Parathyroid adenoma (tissue), 2 donors: Measurements from ENCODE around the gene PLEKHG2.
"Not testable (repeated sequence)": the region's sequence is repeated elsewhere in the genome, so short reads cannot be mapped to it uniquely, and the experiment has no call there.

Experiments used
- H2AFZ ChIP-seq: fragments of 300-600 bp; sonication (generic); one replicate; pipeline ENCODE4 v1.7.0; 2017; ENCODE audit warnings: antibody characterized with exemption, mild to moderate bottlenecking
- H3K27ac ChIP-seq: fragments of 300-600 bp; sonication (generic); one replicate; pipeline ENCODE4 v1.7.0; 2017
- H3K27me3 ChIP-seq: fragments of 300-600 bp; sonication (generic); one replicate; pipeline ENCODE4 v1.7.0; 2017; ENCODE audit warnings: low read length; ENCODE audit not compliant: control insufficient read depth, insufficient read depth
- H3K36me3 ChIP-seq: fragments of 300-600 bp; sonication (generic); one replicate; pipeline ENCODE4 v1.7.0; 2017; ENCODE audit warnings: low read length; ENCODE audit not compliant: control insufficient read depth, insufficient read depth
- H3K4me1 ChIP-seq: fragments of 300-600 bp; sonication (generic); one replicate; pipeline ENCODE4 v1.7.0; 2017; ENCODE audit warnings: control low read depth
- H3K4me2 ChIP-seq: fragments of 300-600 bp; sonication (generic); one replicate; pipeline ENCODE4 v1.7.0; 2017; ENCODE audit warnings: low read length
- H3K4me3 ChIP-seq: fragments of 300-600 bp; sonication (generic); one replicate; pipeline ENCODE4 v1.7.0; 2017; ENCODE audit warnings: low read depth, low read length
- H3K79me2 ChIP-seq: fragments of 300-600 bp; sonication (generic); one replicate; pipeline ENCODE4 v1.7.0; 2017; ENCODE audit warnings: control low read depth
- H3K9ac ChIP-seq: fragments of 300-600 bp; sonication (generic); one replicate; pipeline ENCODE4 v1.7.0; 2017; ENCODE audit warnings: mild to moderate bottlenecking
- H3K9me3 ChIP-seq: fragments of 300-600 bp; sonication (generic); one replicate; pipeline ENCODE4 v1.7.0; 2017; ENCODE audit warnings: low read length; ENCODE audit not compliant: control insufficient read depth
- CTCF ChIP-seq: fragments of 300-600 bp; sonication (generic); IDR thresholded peaks from one replicate; pipeline ENCODE4 v1.7.0; 2017; ENCODE audit warnings: antibody characterized with exemption, mild to moderate bottlenecking
- donor health status: primary hyperparathyroidism.

The PLEKHG2 gene

GRCh38 chr19:39377373-39378362, 34.8 kb upstream of the PLEKHG2 start:
- Histone ChIP-seq H3K9ac (no peak overlapping the region), H3K27me3 (no peaks in the 10 kb centered on the region), H3K4me3 (no peak overlapping the region), H2AFZ (no peak overlapping the region), H3K4me2 (no peak overlapping the region), H3K9me3 (no peaks in the 10 kb centered on the region), H3K4me1 (peaks cover under 1% of the 10 kb centered on the region), H3K79me2 (no peaks in the 10 kb centered on the region), H3K36me3 (no peaks in the 10 kb centered on the region), H3K27ac (no peak overlapping the region)
- TF ChIP-seq CTCF: no peak

- not testable (repeated sequence) for H3K4me2 ChIP-seq, H3K4me3 ChIP-seq, H3K36me3 ChIP-seq, H3K27me3 ChIP-seq, H3K4me1 ChIP-seq, H3K27ac ChIP-seq, H2AFZ ChIP-seq, H3K9ac ChIP-seq, H3K79me2 ChIP-seq, H3K9me3 ChIP-seq
These were observed 33.1 kb upstream of the PLEKHG2 start for GRCh38 chr19:39379366-39379765.

GRCh38 chr19:39379865-39380396, 32.5 kb upstream of the PLEKHG2 start:
- Histone ChIP-seq H3K9me3 (no peaks in the 10 kb centered on the region), H3K27ac (no peak overlapping the region), H3K4me2 (no peak overlapping the region), H3K4me3 (no peak overlapping the region), H3K4me1 (no peaks in the 10 kb centered on the region), H3K79me2 (no peaks in the 10 kb centered on the region), H2AFZ (no peak overlapping the region), H3K9ac (no peak overlapping the region), H3K36me3 (no peaks in the 10 kb centered on the region), H3K27me3 (no peaks in the 10 kb centered on the region)
- no peak for TF ChIP-seq CTCF

GRCh38 chr19:39380521-39381502, 31.7 kb upstream of the PLEKHG2 start:
- Histone ChIP-seq H3K27ac (no peak overlapping the region), H3K79me2 (no peaks in the 10 kb centered on the region)

More at GRCh38 chr19:39380521-39381502, 31.7 kb upstream of the PLEKHG2 start:
- Histone ChIP-seq H3K4me2 (no peak overlapping the region), H3K4me3 (no peak overlapping the region), H3K36me3 (no peaks in the 10 kb centered on the region), H3K4me1 (no peaks in the 10 kb centered on the region), H3K9me3 (no peaks in the 10 kb centered on the region), H3K27me3 (no peaks in the 10 kb centered on the region), H2AFZ (no peak overlapping the region), H3K9ac (no peak overlapping the region)
- TF ChIP-seq CTCF: no peak
